ENCODE measurements around the gene CDK5.

GRCh38 chr7:151095123-151095797, 37.6 kb upstream of the CDK5 start:
- TF ChIP-seq POLR2A (IDR thresholded peaks at IDR 0.05; ENCODE audit: low read length) (no peak), GATA1 (IDR thresholded peaks at IDR 0.05; ENCODE audit: low read depth, low read length) (no peak)

All from erythroblast (primary cell).